ENCODE measurements around the gene ALAS2.

DNA sequence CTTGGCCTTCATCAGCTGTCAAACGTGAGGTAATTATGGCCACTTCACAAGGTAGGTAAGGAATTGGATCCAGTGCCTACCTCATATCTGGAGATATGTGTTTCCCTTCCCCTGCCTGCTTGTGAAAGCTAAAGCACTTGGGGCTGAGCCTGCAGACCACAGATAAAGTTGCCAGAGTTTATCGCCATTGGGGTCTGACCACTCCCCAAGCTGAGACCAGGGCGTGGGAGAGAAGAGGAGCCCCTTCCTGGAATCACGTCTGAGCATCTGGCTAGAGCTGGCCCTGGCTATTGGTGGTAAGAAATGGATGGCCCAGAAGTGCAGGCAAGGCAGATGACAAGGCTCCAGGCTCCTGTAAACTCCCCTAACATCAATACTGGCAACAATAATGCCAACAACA, 2.7 kb downstream of the ALAS2 start:
- TF ChIP-seq CTCF (IDR thresholded peaks at IDR 0.05; ENCODE audit: low read depth, low read length) = no peak
- TF ChIP-seq MAX (IDR thresholded peaks at IDR 0.05; ENCODE audit: low read depth, low read length) = no peak
